ENCODE results near the gene TSLP.

DNA sequence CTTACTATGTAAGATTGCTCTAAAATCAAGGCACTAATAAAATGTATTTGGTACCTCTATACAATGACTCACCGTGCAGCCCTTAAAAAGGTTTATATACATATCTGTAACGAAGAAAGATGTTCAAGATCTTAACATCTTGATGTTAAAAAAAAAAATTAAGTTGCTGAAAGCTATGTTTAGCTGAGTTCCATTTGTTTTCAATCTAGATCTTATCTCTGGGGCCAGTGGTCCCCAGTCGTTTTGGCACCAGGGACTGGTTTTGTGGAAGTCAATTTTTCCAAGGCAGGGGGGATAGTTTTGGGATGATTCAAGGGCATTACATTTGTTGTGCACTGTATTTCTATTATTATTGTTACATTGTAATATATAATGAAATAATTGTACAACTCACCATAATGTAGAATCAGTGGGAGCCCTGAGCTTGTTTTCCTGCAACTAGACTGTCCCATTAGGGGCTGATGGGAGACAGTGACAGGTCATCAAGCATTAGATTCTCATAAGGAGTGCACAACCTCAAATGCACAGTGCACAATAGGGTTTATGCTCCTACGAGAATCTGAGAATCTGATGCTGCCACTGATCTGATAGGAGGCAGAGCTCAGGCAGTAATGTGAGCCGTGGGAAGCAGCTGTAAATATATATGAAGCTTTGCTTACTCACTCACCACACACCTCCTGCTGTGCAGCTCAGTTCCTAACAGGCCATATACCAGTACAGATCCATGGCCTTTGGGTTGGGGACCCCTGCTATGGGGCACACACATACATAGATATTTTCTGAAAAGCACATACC is 27.6 kb upstream of the TSLP start:
- TF ChIP-seq, protein P1, sequence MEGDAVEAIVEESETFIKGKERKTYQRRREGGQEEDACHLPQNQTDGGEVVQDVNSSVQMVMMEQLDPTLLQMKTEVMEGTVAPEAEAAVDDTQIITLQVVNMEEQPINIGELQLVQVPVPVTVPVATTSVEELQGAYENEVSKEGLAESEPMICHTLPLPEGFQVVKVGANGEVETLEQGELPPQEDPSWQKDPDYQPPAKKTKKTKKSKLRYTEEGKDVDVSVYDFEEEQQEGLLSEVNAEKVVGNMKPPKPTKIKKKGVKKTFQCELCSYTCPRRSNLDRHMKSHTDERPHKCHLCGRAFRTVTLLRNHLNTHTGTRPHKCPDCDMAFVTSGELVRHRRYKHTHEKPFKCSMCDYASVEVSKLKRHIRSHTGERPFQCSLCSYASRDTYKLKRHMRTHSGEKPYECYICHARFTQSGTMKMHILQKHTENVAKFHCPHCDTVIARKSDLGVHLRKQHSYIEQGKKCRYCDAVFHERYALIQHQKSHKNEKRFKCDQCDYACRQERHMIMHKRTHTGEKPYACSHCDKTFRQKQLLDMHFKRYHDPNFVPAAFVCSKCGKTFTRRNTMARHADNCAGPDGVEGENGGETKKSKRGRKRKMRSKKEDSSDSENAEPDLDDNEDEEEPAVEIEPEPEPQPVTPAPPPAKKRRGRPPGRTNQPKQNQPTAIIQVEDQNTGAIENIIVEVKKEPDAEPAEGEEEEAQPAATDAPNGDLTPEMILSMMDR (conservative IDR thresholded peaks at IDR 0.05; ENCODE audit: low read depth, low read length), result no peak
- TF ChIP-seq EZH2 (IDR thresholded peaks at IDR 0.05; ENCODE audit: borderline replicate concordance, low read depth, low read length, poor library complexity, severe bottlenecking), result no peak

Data from A673 (cell line).